ENCODE measurements around the gene ARHGAP33.

GRCh38 chr19:35793381-35794165 lies 18.2 kb downstream of the ARHGAP33 start:
- TF ChIP-seq CTCF (conservative IDR thresholded peaks at IDR 0.05 in 1 of 2, IDR thresholded peaks at IDR 0.05 in 1 of 2; ENCODE audit: extremely low read depth in 1 of 2, insufficient read depth in 1 of 2, low read depth in 1 of 2, low read length in 2 of 2) (no peak), EZH2 (IDR thresholded peaks at IDR 0.05; ENCODE audit: borderline replicate concordance, low read length) (no peak)
